ENCODE data around the gene CYSTM1. TPM values are rescaled to one million over a fixed set of nuclear protein-coding genes. Genes with fewer than 3 reads are reported as not detected.

The CYSTM1 gene
- polyA plus RNA-seq, 1 donor from 2014 or later, result 6.6 TPM

GRCh38 chr5:140246378-140247122 lies 71.6 kb downstream of the CYSTM1 start:
- Histone ChIP-seq H4K20me1 (ENCODE audit: insufficient read depth) (peaks cover 2% of the 10 kb centered on the region), H3K27me3 (ENCODE audit: insufficient read depth, low read depth, low read length) (no peaks in the 10 kb centered on the region), H3K27ac (ENCODE audit: low read length) (no peak overlapping the region), H3K4me3 (ENCODE audit: low read length) (no peak overlapping the region), H3K79me2 (replicated peaks; ENCODE audit: insufficient read depth, low read length) (no peaks in the 10 kb centered on the region), H3K9me2 (ENCODE audit: insufficient read depth, low read length) (no peaks in the 10 kb centered on the region), H3K4me2 (ENCODE audit: low read length) (no peak overlapping the region), H3K9ac (ENCODE audit: low read length) (no peak overlapping the region), H3K9me3 (ENCODE audit: low read length) (no peaks in the 10 kb centered on the region), H2AFZ (ENCODE audit: low read depth, low read length) (no peak overlapping the region), H3F3A (ENCODE audit: insufficient read depth, low read length, poor library complexity, severe bottlenecking) (no peaks in the 10 kb centered on the region), H3K36me3 (ENCODE audit: insufficient read depth, low read length) (no peaks in the 10 kb centered on the region)
- no peak for TF ChIP-seq EP300 (conservative IDR thresholded peaks at IDR 0.05; ENCODE audit: poor library complexity, severe bottlenecking)
- TF ChIP-seq TAF1 (IDR thresholded peaks at IDR 0.05; ENCODE audit: low read depth), result no peak
- no peak for TF ChIP-seq EZH2 (IDR thresholded peaks at IDR 0.05; ENCODE audit: borderline replicate concordance, insufficient read depth, low read length, poor library complexity, severe bottlenecking)
- no peak for TF ChIP-seq RAD21 (conservative IDR thresholded peaks at IDR 0.05)
- no peak for TF ChIP-seq SMC3 (conservative IDR thresholded peaks at IDR 0.05; ENCODE audit: poor library complexity)
- TF ChIP-seq POLR2AphosphoS5 (IDR thresholded peaks at IDR 0.05), result no peak
- TF ChIP-seq MXI1 (conservative IDR thresholded peaks at IDR 0.05; ENCODE audit: poor library complexity, severe bottlenecking), result no peak
- TF ChIP-seq, protein P1, sequence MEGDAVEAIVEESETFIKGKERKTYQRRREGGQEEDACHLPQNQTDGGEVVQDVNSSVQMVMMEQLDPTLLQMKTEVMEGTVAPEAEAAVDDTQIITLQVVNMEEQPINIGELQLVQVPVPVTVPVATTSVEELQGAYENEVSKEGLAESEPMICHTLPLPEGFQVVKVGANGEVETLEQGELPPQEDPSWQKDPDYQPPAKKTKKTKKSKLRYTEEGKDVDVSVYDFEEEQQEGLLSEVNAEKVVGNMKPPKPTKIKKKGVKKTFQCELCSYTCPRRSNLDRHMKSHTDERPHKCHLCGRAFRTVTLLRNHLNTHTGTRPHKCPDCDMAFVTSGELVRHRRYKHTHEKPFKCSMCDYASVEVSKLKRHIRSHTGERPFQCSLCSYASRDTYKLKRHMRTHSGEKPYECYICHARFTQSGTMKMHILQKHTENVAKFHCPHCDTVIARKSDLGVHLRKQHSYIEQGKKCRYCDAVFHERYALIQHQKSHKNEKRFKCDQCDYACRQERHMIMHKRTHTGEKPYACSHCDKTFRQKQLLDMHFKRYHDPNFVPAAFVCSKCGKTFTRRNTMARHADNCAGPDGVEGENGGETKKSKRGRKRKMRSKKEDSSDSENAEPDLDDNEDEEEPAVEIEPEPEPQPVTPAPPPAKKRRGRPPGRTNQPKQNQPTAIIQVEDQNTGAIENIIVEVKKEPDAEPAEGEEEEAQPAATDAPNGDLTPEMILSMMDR (IDR thresholded peaks at IDR 0.05; ENCODE audit: poor library complexity, severe bottlenecking), result no peak
- TF ChIP-seq REST (IDR thresholded peaks at IDR 0.05; ENCODE audit: borderline replicate concordance), result no peak

DNA sequence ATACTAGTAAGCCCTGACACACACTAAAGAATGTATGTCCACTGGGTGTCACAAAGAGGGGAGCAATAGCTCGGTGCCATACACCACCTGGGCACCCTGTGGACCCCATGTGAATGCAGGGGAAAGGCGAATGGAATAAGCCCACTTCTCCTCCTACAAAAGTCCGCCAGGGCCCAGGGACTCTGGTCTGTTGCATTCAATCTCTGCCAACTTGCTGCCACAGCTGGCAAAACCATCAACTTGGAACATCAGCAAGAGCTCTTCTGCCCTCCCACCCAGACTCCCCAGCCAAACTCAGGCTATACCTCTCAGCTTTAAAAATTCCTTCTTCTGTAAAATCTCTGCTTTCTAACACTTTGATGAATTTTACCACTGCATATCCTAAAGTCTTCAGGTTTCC lies 73.4 kb downstream of the CYSTM1 start:
- no peaks in the 10 kb centered on the region for H3F3A ChIP-seq (ENCODE audit: insufficient read depth, low read length, poor library complexity, severe bottlenecking)
- peaks cover 4% of the 10 kb centered on the region for H4K20me1 ChIP-seq (ENCODE audit: insufficient read depth)
- no peaks in the 10 kb centered on the region for H3K27me3 ChIP-seq (ENCODE audit: insufficient read depth, low read depth, low read length)
- no peaks in the 10 kb centered on the region for H3K9me3 ChIP-seq (ENCODE audit: low read length)
- H3K4me3 ChIP-seq (ENCODE audit: low read length), result no peak overlapping the region
- H3K36me3 ChIP-seq (ENCODE audit: insufficient read depth, low read length), result no peaks in the 10 kb centered on the region
- no peak overlapping the region for H3K4me2 ChIP-seq (ENCODE audit: low read length)
- H2AFZ ChIP-seq (ENCODE audit: low read depth, low read length), result no peak overlapping the region
- H3K79me2 ChIP-seq (replicated peaks; ENCODE audit: insufficient read depth, low read length), result no peaks in the 10 kb centered on the region
- H3K9ac ChIP-seq (ENCODE audit: low read length), result no peak overlapping the region
- no peaks in the 10 kb centered on the region for H3K9me2 ChIP-seq (ENCODE audit: insufficient read depth, low read length)
- H3K27ac ChIP-seq (ENCODE audit: low read length), result no peak overlapping the region
- TF ChIP-seq EZH2 (IDR thresholded peaks at IDR 0.05; ENCODE audit: borderline replicate concordance, insufficient read depth, low read length, poor library complexity, severe bottlenecking) (no peak), POLR2AphosphoS5 (IDR thresholded peaks at IDR 0.05) (no peak), MXI1 (conservative IDR thresholded peaks at IDR 0.05; ENCODE audit: poor library complexity, severe bottlenecking) (no peak), RAD21 (conservative IDR thresholded peaks at IDR 0.05) (no peak), EP300 (conservative IDR thresholded peaks at IDR 0.05; ENCODE audit: poor library complexity, severe bottlenecking) (no peak), REST (IDR thresholded peaks at IDR 0.05; ENCODE audit: borderline replicate concordance) (no peak), TAF1 (IDR thresholded peaks at IDR 0.05; ENCODE audit: low read depth) (no peak), SMC3 (conservative IDR thresholded peaks at IDR 0.05; ENCODE audit: poor library complexity) (no peak)
- TF ChIP-seq, protein P1 (IDR thresholded peaks at IDR 0.05; ENCODE audit: poor library complexity, severe bottlenecking), result no peak

All from neural cell (in vitro differentiated cells).